HepG2 (cell line): ENCODE data around the gene PDE4D. TPM values are rescaled to one million over a fixed set of nuclear protein-coding genes. Genes with fewer than 3 reads are reported as not detected.

Source experiments
- ATAC-seq: fragments of 200-7000 bp; cut with Tn5 transposase; 3 replicates; pipeline ENCODE4 v1.9.1; 2020; ENCODE audit warnings: mild to moderate bottlenecking, moderate library complexity
- BruUV-seq: library from RNA; stranded (reverse); fragments of 400-500 nt; replicated peaks from 2 replicates; lab custom pipeline; 2021; lab: Mats Ljungman, UMichigan
- CTCF ChIA-PET: fragments of 300-600 bp; formaldehyde crosslinking; extraction: SDS; loops from one replicate; lab custom pipeline; 2021; ENCODE audit warnings: low total read pairs, inconsistent platforms, low intra/inter-chr PET ratio; lab: Yijun Ruan, JAX
- POLR2A ChIA-PET: fragments of 350-600 bp; sonication (Branson Sonifier 250); formaldehyde crosslinking; loops from one replicate; lab custom pipeline; 2020; ENCODE audit warnings: antibody characterized with exemption, inconsistent platforms; lab: Yijun Ruan, JAX
- DNase-seq: peaks from one replicate; pipeline ENCODE4 v3.0.0-alpha.2; 2015; ENCODE audit warnings: low spot score
- FAIRE-seq: peaks from 3 replicates; lab custom pipeline; 2011; peaks lifted over from hg19 to GRCh38; lab: Jason Lieb, UNC
- H2AFZ ChIP-seq: one replicate; pipeline ENCODE4 v1.6.1; 2011; ENCODE audit warnings: low read length, inconsistent platforms
- H3K27ac ChIP-seq: fragments of 300-600 bp; 3 replicates; pipeline ENCODE4 v1.8.0; 2011; ENCODE audit warnings: mixed run types, mild to moderate bottlenecking, mixed read lengths, low read length, inconsistent platforms; ENCODE audit not compliant: insufficient read depth; ENCODE audit errors: extremely low read length
- H3K27me3 ChIP-seq, 2 experiments: fragments of 200-600 bp in 1 of 2; 2 replicates in 1 of 2; 3 replicates in 1 of 2; pipeline versions ENCODE4 v1.6.0 to v1.8.0; 2011; ENCODE audit warnings: low read length in 2 of 2, mild to moderate bottlenecking in 2 of 2, moderate library complexity in 2 of 2, inconsistent platforms in 1 of 2; ENCODE audit not compliant: insufficient read depth in 2 of 2, control insufficient read depth in 1 of 2
- H3K36me3 ChIP-seq, 2 experiments: fragments of 200-600 bp in 1 of 2; replicated peaks in 1 of 2; 2 replicates in 1 of 2; 3 replicates in 1 of 2; pipeline versions ENCODE4 v1.5.1 to v1.8.0; 2011; ENCODE audit warnings: low read length in 2 of 2, inconsistent platforms in 1 of 2; ENCODE audit not compliant: insufficient read depth in 2 of 2, control insufficient read depth in 1 of 2
- H3K4me1 ChIP-seq: 2 replicates; pipeline ENCODE4 v1.5.1; 2012; ENCODE audit warnings: low read length, inconsistent platforms; ENCODE audit not compliant: insufficient read depth
- H3K4me2 ChIP-seq: 2 replicates; pipeline ENCODE4 v1.6.0; 2011; ENCODE audit warnings: low read depth, low read length, inconsistent platforms
- H3K4me3 ChIP-seq, 3 experiments: fragments of 200-600 bp in 1 of 3; sonication (generic), shearing (Covaris generic) in 1 of 3; replicated peaks in 1 of 3; 2 replicates each; pipeline ENCODE4 v1.5.1; 2011 to 2016; ENCODE audit warnings: low read length in 3 of 3, inconsistent platforms in 2 of 3, low read depth in 2 of 3, mild to moderate bottlenecking in 2 of 3, control low read depth in 1 of 3, mixed read lengths in 1 of 3; ENCODE audit not compliant: insufficient read depth in 1 of 3
- H3K79me2 ChIP-seq: one replicate; pipeline ENCODE4 v1.6.1; 2011; ENCODE audit warnings: low read length, inconsistent platforms; ENCODE audit not compliant: insufficient read depth
- H3K9ac ChIP-seq: 2 replicates; pipeline ENCODE4 v1.6.0; 2011; ENCODE audit warnings: mild to moderate bottlenecking, low read depth, low read length, inconsistent platforms; ENCODE audit not compliant: insufficient read depth
- H3K9me3 ChIP-seq: 2 replicates; pipeline ENCODE4 v1.5.1; 2012; ENCODE audit warnings: mild to moderate bottlenecking, low read length
- H4K20me1 ChIP-seq: 2 replicates; pipeline ENCODE4 v1.6.0; 2011; ENCODE audit warnings: inconsistent platforms, mild to moderate bottlenecking, low read length, moderate library complexity; ENCODE audit not compliant: insufficient read depth
- ARNT ChIP-seq: fragments of 450-650 bp; IDR thresholded peaks from 2 replicates; pipeline ENCODE4 v1.6.1; 2017
- CAMTA2 ChIP-seq: sonication (generic); formaldehyde crosslinking; IDR thresholded peaks from 2 replicates; pipeline ENCODE4 v1.4.0; 2020; ENCODE audit warnings: mild to moderate bottlenecking, missing genetic modification reagents, borderline replicate concordance
- E2F2 ChIP-seq: sonication (generic); formaldehyde crosslinking; IDR thresholded peaks from 2 replicates; pipeline ENCODE4 v1.4.0; 2020; ENCODE audit warnings: missing genetic modification reagents, borderline replicate concordance
- GRHL1 ChIP-seq: sonication (generic); formaldehyde crosslinking; conservative IDR thresholded peaks from 2 replicates; pipeline ENCODE4 v1.8.0; 2022; ENCODE audit warnings: missing genetic modification reagents
- JDP2 ChIP-seq: sonication (generic); formaldehyde crosslinking; IDR thresholded peaks from 2 replicates; pipeline ENCODE4 v1.8.1; 2022; ENCODE audit warnings: missing genetic modification reagents, borderline replicate concordance
- MIER2 ChIP-seq: IDR thresholded peaks from 2 replicates; pipeline ENCODE4 v1.6.1; 2016; ENCODE audit warnings: missing biosample characterization, missing genetic modification reagents
- POLR2AphosphoS5 ChIP-seq: IDR thresholded peaks from 2 replicates; pipeline ENCODE4 v1.6.1; 2012; ENCODE audit warnings: low read depth, low read length
- RARG ChIP-seq: sonication (generic); formaldehyde crosslinking; IDR thresholded peaks from 2 replicates; pipeline ENCODE4 v1.4.0; 2020; ENCODE audit warnings: low read depth, mild to moderate bottlenecking, missing genetic modification reagents
- SKIL ChIP-seq: sonication (generic); formaldehyde crosslinking; IDR thresholded peaks from 2 replicates; pipeline ENCODE4 v1.8.0; 2022; ENCODE audit warnings: missing genetic modification reagents, mild to moderate bottlenecking, moderate library complexity, borderline replicate concordance
- SNAI1 ChIP-seq: sonication (generic); formaldehyde crosslinking; IDR thresholded peaks from 2 replicates; pipeline ENCODE4 v1.5.0; 2020; ENCODE audit warnings: mild to moderate bottlenecking, missing genetic modification reagents, borderline replicate concordance
- ZNF276 ChIP-seq: sonication (generic); formaldehyde crosslinking; IDR thresholded peaks from 2 replicates; pipeline ENCODE4 v1.4.0; 2020; ENCODE audit warnings: mild to moderate bottlenecking, low read depth, missing genetic modification reagents
- ZNF44 ChIP-seq: sonication (generic); formaldehyde crosslinking; IDR thresholded peaks from 2 replicates; pipeline ENCODE4 v1.5.1; 2020; ENCODE audit warnings: mild to moderate bottlenecking, missing genetic modification reagents
- ZNF784 ChIP-seq: sonication (generic); formaldehyde crosslinking; IDR thresholded peaks from 2 replicates; pipeline ENCODE4 v1.5.1; 2020; ENCODE audit warnings: missing genetic modification reagents, mild to moderate bottlenecking, borderline replicate concordance
- WGBS: methylation state at CpG from one replicate; pipeline ENCODE4 v1.1.6; 2017; ENCODE audit warnings: low lambda C conversion rate; 5-methylcytosine and 5-hydroxymethylcytosine counted together
- in situ Hi-C: cut with HindIII; loops from 2 replicates; pipeline ENCODE4 v1.10.0; 2017; ENCODE audit warnings: low pct_unique_long_range_greater_than_20kb; ENCODE audit not compliant: extremely low pct_ligation_motif_present
- intact Hi-C: fragments of 100-400 bp; cut with micrococcal nuclease; formaldehyde crosslinking; loops from one replicate; pipeline ENCODE4 v1.10.0; 2022; ENCODE audit not compliant: unreplicated experiment
- polyA plus RNA-seq, 8 experiments: library from polyadenylated mRNA; depleted of rRNA in 3 of 8; stranded (reverse) in 7 of 8; unstranded in 1 of 8; fragments of >200 nt; fragmentation: Illumina TruSeq in 4 of 8; extraction: Trizol in 4 of 8; gene quantifications; 2 replicates each; pipeline versions ENCODE4 v1.2.1 to v1.2.3, GENCODE V29; 2011 to 2016; ENCODE audit warnings: low read depth in 4 of 8, missing spikeins in 1 of 8, mixed read lengths in 1 of 8; ENCODE audit not compliant: insufficient read depth in 1 of 8
- total RNA-seq, 5 experiments: library from RNA; depleted of rRNA; stranded (reverse); fragments of >200 nt; fragmentation: Illumina TruSeq; extraction: Trizol; gene quantifications; 2 replicates each; pipeline ENCODE4 v1.2.3, GENCODE V29; 2016; ENCODE audit warnings: low read depth in 1 of 5

The PDE4D gene
- total and polyA plus RNA-seq, 2 of the 13 experiments (the other 11 are each of a cell fraction or from before 2014, with no cell fraction given): 7.0 to 12.2 TPM

GRCh38 chr5:59286510-59286909, 607.0 kb downstream of the PDE4D start (continued):
- no peak for TF ChIP-seq MIER2 (CRISPR knock-in tag)
- no peak for TF ChIP-seq ARNT
- no peak for TF ChIP-seq RARG
- TF ChIP-seq SKIL: no peak
- TF ChIP-seq JDP2 (CRISPR knock-in tag): no peak
- TF ChIP-seq POLR2AphosphoS5: no peak
- no peak for TF ChIP-seq CAMTA2
- TF ChIP-seq, all 625 proteins: peak for 0

GRCh38 chr5:59285300-59286016, 608.1 kb downstream of the PDE4D start:
- Histone ChIP-seq H4K20me1 (no peaks in the 10 kb centered on the region), H2AFZ (no peak overlapping the region), H3K27ac (no peak overlapping the region), H3K4me1 (no peaks in the 10 kb centered on the region), H3K36me3 (no peaks in the 10 kb centered on the region), H3K9me3 (no peaks in the 10 kb centered on the region), H3K27me3 (no peaks in the 10 kb centered on the region), H3K9ac (no peak overlapping the region), H3K79me2 (no peaks in the 10 kb centered on the region), H3K4me3 (no peak overlapping the region), H3K4me2 (no peak overlapping the region)
- ATAC-seq: no peak
- no TSS peak for BruUV-seq
- WGBS: 36% methylated on average over 4 of the region's 4 CpGs
- TF ChIP-seq ZNF44 (CRISPR knock-in tag) (no peak), E2F2 (CRISPR knock-in tag) (no peak), GRHL1 (CRISPR knock-in tag) (no peak), ZNF276 (no peak), SNAI1 (CRISPR knock-in tag) (no peak), ZNF784 (CRISPR knock-in tag) (no peak)
- POLR2A ChIA-PET: no interaction called here
- in situ Hi-C loops (no loop called here), intact Hi-C loops (no loop called here)
- DNase-seq: no peak
- CTCF ChIA-PET: no interaction called here
- no peak for FAIRE-seq
